CD14-positive monocyte (primary cell): ENCODE results near the gene JARID2. TPM values are rescaled to one million over a fixed set of nuclear protein-coding genes. Genes with fewer than 3 reads are reported as not detected.

Source experiments
- DNase-seq, 3 donors: peaks; one replicate each; pipeline ENCODE4 v3.0.0-alpha.2; 2011 to 2022
- H2AFZ ChIP-seq: 2 replicates; pipeline ENCODE4 v1.6.0; 2012; ENCODE audit warnings: mild to moderate bottlenecking, low read depth, low read length, inconsistent platforms; ENCODE audit not compliant: insufficient read depth, poor library complexity, severe bottlenecking
- H3K27ac ChIP-seq, 2 donors: 1 replicate in 1 of 2; 2 replicates in 1 of 2; pipeline ENCODE4 v1.5.1; 2012 to 2013; ENCODE audit warnings: low read length in 2 of 2, control low read depth in 1 of 2, inconsistent platforms in 1 of 2, low read depth in 1 of 2, mild to moderate bottlenecking in 1 of 2
- H3K27me3 ChIP-seq, 2 donors: one replicate each; pipeline versions ENCODE4 v1.6.0 to v1.6.1; 2011 to 2013; ENCODE audit warnings: low read length in 2 of 2; ENCODE audit not compliant: control insufficient read depth in 2 of 2, insufficient read depth in 2 of 2
- H3K36me3 ChIP-seq, 2 donors: replicated peaks in 1 of 2; 1 replicate in 1 of 2; 2 replicates in 1 of 2; pipeline versions ENCODE4 v1.5.1 to v1.6.1; 2012 to 2013; ENCODE audit warnings: low read length in 2 of 2, control low read depth in 1 of 2, inconsistent platforms in 1 of 2, mild to moderate bottlenecking in 1 of 2; ENCODE audit not compliant: insufficient read depth in 2 of 2, control insufficient read depth in 1 of 2
- H3K4me1 ChIP-seq, 2 donors: 1 replicate in 1 of 2; 2 replicates in 1 of 2; pipeline versions ENCODE4 v1.5.1 to v1.6.1; 2012 to 2013; ENCODE audit warnings: low read length in 2 of 2, control low read depth in 1 of 2, inconsistent platforms in 1 of 2, mild to moderate bottlenecking in 1 of 2, moderate library complexity in 1 of 2; ENCODE audit not compliant: insufficient read depth in 2 of 2, control insufficient read depth in 1 of 2
- H3K4me2 ChIP-seq: replicated peaks from 2 replicates; pipeline ENCODE3; 2012; ENCODE audit warnings: low read length, moderate library complexity, mild to moderate bottlenecking; ENCODE audit not compliant: poor library complexity, severe bottlenecking; ENCODE audit errors: extremely low read depth
- H3K4me3 ChIP-seq, 3 experiments: fragments of 200-600 bp in 1 of 3; sonication (generic) in 1 of 3; replicated peaks in 1 of 3; 1 replicate in 2 of 3; 2 replicates in 1 of 3; pipeline ENCODE4 v1.5.1; 2011 to 2013; ENCODE audit warnings: low read length in 3 of 3, mild to moderate bottlenecking in 3 of 3, control low read depth in 2 of 3, low read depth in 2 of 3, inconsistent platforms in 1 of 3, moderate library complexity in 1 of 3
- H3K79me2 ChIP-seq: 2 replicates; pipeline ENCODE4 v1.6.0; 2012; ENCODE audit warnings: mild to moderate bottlenecking, control low read depth, inconsistent platforms, low read length, moderate library complexity; ENCODE audit not compliant: insufficient read depth
- H3K9ac ChIP-seq: 2 replicates; pipeline ENCODE4 v1.6.0; 2017; ENCODE audit warnings: low read length, mild to moderate bottlenecking; ENCODE audit not compliant: insufficient read depth, poor library complexity, severe bottlenecking
- H3K9me3 ChIP-seq, 2 donors: replicated peaks in 1 of 2; 1 replicate in 1 of 2; 2 replicates in 1 of 2; pipeline versions ENCODE4 v1.5.1 to v1.6.1; 2012 to 2013; ENCODE audit warnings: low read length in 2 of 2, control low read depth in 1 of 2; ENCODE audit not compliant: control insufficient read depth in 1 of 2, insufficient read depth in 1 of 2
- H4K20me1 ChIP-seq: 2 replicates; pipeline ENCODE4 v1.6.0; 2012; ENCODE audit warnings: mild to moderate bottlenecking, low read length, control low read depth, moderate library complexity; ENCODE audit not compliant: insufficient read depth
- H3K27ac Mint-ChIP-seq, 7 donors: one replicate each; pipeline ENCODE4 v1.8.0; 2020; ENCODE audit warnings: mild to moderate bottlenecking in 7 of 7, mixed read lengths in 7 of 7, moderate library complexity in 6 of 7, inconsistent platforms in 2 of 7
- H3K27me3 Mint-ChIP-seq, 3 donors: one replicate each; pipeline ENCODE4 v1.8.0; 2021 to 2022; ENCODE audit warnings: low read depth in 3 of 3, mild to moderate bottlenecking in 3 of 3, mixed read lengths in 3 of 3, moderate library complexity in 3 of 3, inconsistent platforms in 1 of 3
- H3K36me3 Mint-ChIP-seq, 2 donors: one replicate each; pipeline ENCODE4 v1.8.0; 2020; ENCODE audit warnings: mixed read lengths in 2 of 2, inconsistent platforms in 1 of 2, mild to moderate bottlenecking in 1 of 2
- H3K4me1 Mint-ChIP-seq: one replicate; pipeline ENCODE4 v1.8.0; 2020; ENCODE audit warnings: mild to moderate bottlenecking, mixed read lengths
- H3K4me3 Mint-ChIP-seq, 2 donors: one replicate each; pipeline ENCODE4 v1.8.0; 2020; ENCODE audit warnings: mild to moderate bottlenecking in 2 of 2, mixed read lengths in 2 of 2, moderate library complexity in 1 of 2
- H3K9me3 Mint-ChIP-seq, 7 donors: one replicate each; pipeline ENCODE4 v1.8.0; 2020 to 2022; ENCODE audit warnings: mixed read lengths in 7 of 7, mild to moderate bottlenecking in 6 of 7, moderate library complexity in 6 of 7, inconsistent platforms in 2 of 7
- CTCF ChIP-seq: fragments of 200-600 bp; IDR thresholded peaks from one replicate; pipeline ENCODE4 v1.8.0; 2022; ENCODE audit warnings: antibody characterized with exemption, mild to moderate bottlenecking
- WGBS: methylation state at CpG from one replicate; pipeline ENCODE4 v1.1.5; 2013; ENCODE audit warnings: missing lambda C conversion rate; ENCODE audit not compliant: insufficient coverage; 5-methylcytosine and 5-hydroxymethylcytosine counted together
- intact Hi-C, 2 donors: fragments of 100-400 bp; cut with micrococcal nuclease; formaldehyde crosslinking; loops; one replicate each; pipeline versions ENCODE4 v1.15.0 to v1.15.1; 2023
- polyA plus RNA-seq, 3 donors: library from polyadenylated mRNA; depleted of rRNA in 1 of 3; unstranded in 2 of 3; stranded (reverse) in 1 of 3; fragments of 300-500 nt in 2 of 3; fragments of >200 nt in 1 of 3; fragmentation: Illumina TruSeq in 2 of 3; gene quantifications; 1 replicate in 2 of 3; 2 replicates in 1 of 3; pipeline ENCODE4 v1.2.3, GENCODE V29; 2012 to 2021

Gene JARID2
- polyA plus RNA-seq, 3 donors = 6.8 to 17.5 (median 12.5) TPM

- H3K27me3 ChIP-seq = no peaks in the 10 kb centered on the region
- no peaks in the 10 kb centered on the region for H3K27me3 Mint-ChIP-seq
- H3K27ac ChIP-seq = no peak overlapping the region
- no peak overlapping the region for H3K9ac ChIP-seq
- peaks cover 13% of the 10 kb centered on the region for H3K79me2 ChIP-seq
- no peak overlapping the region for H2AFZ ChIP-seq
- H3K4me2 ChIP-seq = no peak overlapping the region
- H3K4me3 Mint-ChIP-seq = no peak overlapping the region
- H3K36me3 Mint-ChIP-seq = peaks cover 12 to 13% of the 10 kb centered on the region in 2 donors
- H3K9me3 Mint-ChIP-seq = peaks cover 0 to 8% (median 2%) of the 10 kb centered on the region in 7 donors
- peaks cover 24% of the 10 kb centered on the region for H3K4me1 Mint-ChIP-seq
- peaks cover 42% of the 10 kb centered on the region for H4K20me1 ChIP-seq
- DNase-seq = no peak
- intact Hi-C loops = no loop called here
- H3K36me3 ChIP-seq = peaks cover 0 to 3% of the 10 kb centered on the region in 2 donors
- H3K4me3 ChIP-seq = no peak overlapping the region
- peaks cover 0 to 8% of the 10 kb centered on the region in 2 donors for H3K4me1 ChIP-seq
- peak overlapping the region in 2 of 7 donors; percentile 0 to 5 for H3K27ac Mint-ChIP-seq
- peaks cover 0 to 3% of the 10 kb centered on the region in 2 donors for H3K9me3 ChIP-seq
- 42% methylated on average over 2 of the region's 14 CpGs for WGBS
- no peak for TF ChIP-seq CTCF
These were observed 303.5 kb downstream of the JARID2 start for GRCh38 chr6:15549371-15549770.

- no peak overlapping the region for H3K4me3 Mint-ChIP-seq
- Histone ChIP-seq H3K36me3 (no peaks in the 10 kb centered on the region), H2AFZ (no peak overlapping the region), H4K20me1 (peaks cover 50% of the 10 kb centered on the region), H3K27ac (no peak overlapping the region), H3K4me2 (no peak overlapping the region), H3K9ac (no peak overlapping the region), H3K27me3 (no peaks in the 10 kb centered on the region), H3K4me3 (no peak overlapping the region), H3K4me1 (peaks cover 0 to 15% of the 10 kb centered on the region in 2 donors), H3K79me2 (peaks cover 13% of the 10 kb centered on the region), H3K9me3 (no peaks in the 10 kb centered on the region)
- no peak for TF ChIP-seq CTCF
- H3K4me1 Mint-ChIP-seq = peaks cover 28% of the 10 kb centered on the region
- peaks cover 0 to 3% (median 0%) of the 10 kb centered on the region in 7 donors for H3K9me3 Mint-ChIP-seq
- DNase-seq = no peak
- H3K27ac Mint-ChIP-seq = peak overlapping the region in 3 of 7 donors; percentile 30 to 65 (median 52)
- H3K27me3 Mint-ChIP-seq = no peaks in the 10 kb centered on the region
- 20% methylated on average over 1 of the region's 2 CpGs for WGBS
- intact Hi-C loops = no loop called here
- peaks cover 12 to 13% of the 10 kb centered on the region in 2 donors for H3K36me3 Mint-ChIP-seq
These were observed 304.8 kb downstream of the JARID2 start for GRCh38 chr6:15550546-15551123.
